Measurements from ENCODE around the gene ECPAS.

Gene ECPAS

GRCh38 chr9:111467778-111468367 is 16.3 kb downstream of the ECPAS start:
- TF ChIP-seq CTCF (conservative IDR thresholded peaks at IDR 0.05; ENCODE audit: low read length): no peak
- DNase-seq (ENCODE audit: low read depth): no peak
- H3K4me3 ChIP-seq (ENCODE audit: low read length): no peak overlapping the region

- no peak for DNase-seq (ENCODE audit: low read depth)
- TF ChIP-seq CTCF (conservative IDR thresholded peaks at IDR 0.05; ENCODE audit: low read length): no peak
- H3K4me3 ChIP-seq (ENCODE audit: low read length): no peak overlapping the region
Observed at GRCh38 chr9:111463048-111463447, 21.1 kb downstream of the ECPAS start.

- no peak overlapping the region for H3K4me3 ChIP-seq (ENCODE audit: low read length)
- no peak for TF ChIP-seq CTCF (conservative IDR thresholded peaks at IDR 0.05; ENCODE audit: low read length)
- no peak for DNase-seq (ENCODE audit: low read depth)
Observed at GRCh38 chr9:111458139-111459009, 25.8 kb downstream of the ECPAS start.

- peak; percentile 11 for DNase-seq (ENCODE audit: low read depth)
- H3K4me3 ChIP-seq (ENCODE audit: low read length): no peak overlapping the region
- TF ChIP-seq CTCF (conservative IDR thresholded peaks at IDR 0.05; ENCODE audit: low read length): no peak
Observed at GRCh38 chr9:111456529-111456928, 27.7 kb downstream of the ECPAS start.

- no peak for DNase-seq (ENCODE audit: low read depth)
- no peak for TF ChIP-seq CTCF (conservative IDR thresholded peaks at IDR 0.05; ENCODE audit: low read length)
- no peak overlapping the region for H3K4me3 ChIP-seq (ENCODE audit: low read length)
Observed at GRCh38 chr9:111455638-111456037, 28.5 kb downstream of the ECPAS start.

DNA sequence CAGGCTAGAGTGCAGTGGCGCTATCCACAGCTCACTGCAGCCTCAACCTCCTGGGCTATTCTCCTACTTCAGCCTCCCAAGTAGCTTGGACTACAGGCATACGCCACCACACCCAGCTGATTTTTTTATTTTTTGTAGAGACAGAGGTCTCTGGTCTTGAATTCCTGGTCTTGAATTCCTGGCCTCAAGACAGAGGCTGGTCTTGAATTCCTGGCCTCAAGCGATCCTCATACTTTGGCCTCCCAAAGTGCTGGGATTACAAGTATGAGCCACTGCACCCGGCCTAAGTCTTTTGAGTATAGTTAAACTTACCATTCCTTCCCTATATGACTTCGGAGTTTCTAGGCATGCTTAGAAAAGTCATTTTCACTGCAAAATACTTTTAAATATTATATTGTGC is 29.4 kb downstream of the ECPAS start:
- no peak for DNase-seq (ENCODE audit: low read depth)
- H3K4me3 ChIP-seq (ENCODE audit: low read length): no peak overlapping the region
- TF ChIP-seq CTCF (conservative IDR thresholded peaks at IDR 0.05; ENCODE audit: low read length): no peak

GRCh38 chr9:111451570-111451969 is 32.6 kb downstream of the ECPAS start:
- no peak for DNase-seq (ENCODE audit: low read depth)
- no peak overlapping the region for H3K4me3 ChIP-seq (ENCODE audit: low read length)
- TF ChIP-seq CTCF (conservative IDR thresholded peaks at IDR 0.05; ENCODE audit: low read length): no peak
